Peyer's patch (tissue), 4 donors: ENCODE data around the gene KRTDAP. TPM values are rescaled to one million over a fixed set of nuclear protein-coding genes. Genes with fewer than 3 reads are reported as not detected.

ENCODE experiments used
- DNase-seq, 3 donors: peaks; one replicate each; pipeline ENCODE4 v3.0.0-alpha.2; 2017 to 2019
- H3K27ac ChIP-seq, 4 donors: fragments of 200-600 bp; sonication (generic); one replicate each; pipeline ENCODE4 v1.5.1; 2016 to 2019
- H3K27me3 ChIP-seq, 2 donors: fragments of 200-600 bp; sonication (generic); one replicate each; pipeline ENCODE4 v1.5.1; 2019
- H3K36me3 ChIP-seq, 3 donors: fragments of 200-600 bp; sonication (generic); one replicate each; pipeline ENCODE4 v1.5.1; 2016 to 2019
- H3K4me1 ChIP-seq, 4 donors: fragments of 200-600 bp; sonication (generic); one replicate each; pipeline ENCODE4 v1.5.1; 2016 to 2019
- H3K4me3 ChIP-seq, 4 donors: fragments of 200-600 bp; sonication (generic); 1 replicate in 3 of 4; 2 replicates in 1 of 4; pipeline ENCODE4 v1.5.1; 2016 to 2019; ENCODE audit warnings: mild to moderate bottlenecking in 1 of 4
- H3K9me3 ChIP-seq, 4 donors: fragments of 200-600 bp; sonication (generic); one replicate each; pipeline ENCODE4 v1.5.1; 2016 to 2019; ENCODE audit warnings: mild to moderate bottlenecking in 1 of 4
- CTCF ChIP-seq, 6 experiments: fragments of 450-650 bp in 4 of 6; fragments of 200-600 bp in 2 of 6; sonication (generic) in 1 of 6; IDR thresholded peaks; one replicate each; pipeline ENCODE4 v1.5.1; 2017 to 2019; ENCODE audit warnings: antibody characterized with exemption in 6 of 6, mild to moderate bottlenecking in 3 of 6, moderate library complexity in 1 of 6
- POLR2A ChIP-seq, 2 donors: fragments of 450-650 bp; IDR thresholded peaks; one replicate each; pipeline ENCODE4 v1.5.1; 2017; ENCODE audit warnings: antibody characterized with exemption in 2 of 2, mild to moderate bottlenecking in 2 of 2, moderate library complexity in 2 of 2
- total RNA-seq, 4 donors: library from RNA; depleted of rRNA; stranded (reverse); fragments of >200 nt; gene quantifications; one replicate each; pipeline ENCODE4 v1.1.0, GENCODE V29; 2016

Gene KRTDAP
- total RNA-seq, 4 donors from 2014 or later: not detected

- DNase-seq: no peak
- Histone ChIP-seq H3K27ac (no peak within 1 kb of the TSS), H3K36me3 (no peaks in the 10 kb centered on the region), H3K9me3 (no peaks in the 10 kb centered on the region), H3K27me3 (peaks cover 0 to 5% of the 10 kb centered on the region in 2 donors), H3K4me3 (no peak within 1 kb of the TSS), H3K4me1 (no peaks in the 10 kb centered on the region)
- no peak for TF ChIP-seq POLR2A (IDR thresholded peaks at IDR 0.05)
- TF ChIP-seq CTCF (IDR thresholded peaks at IDR 0.05): no peak
Observed at GRCh38 chr19:35533201-35533821, 43.0 kb upstream of the KRTDAP start, which contains the start of gene GAPDHS. Gene GAPDHS (plus strand): TSS chr19:35533456. CDS start chr19:35533528, 72 bp downstream.

DNA sequence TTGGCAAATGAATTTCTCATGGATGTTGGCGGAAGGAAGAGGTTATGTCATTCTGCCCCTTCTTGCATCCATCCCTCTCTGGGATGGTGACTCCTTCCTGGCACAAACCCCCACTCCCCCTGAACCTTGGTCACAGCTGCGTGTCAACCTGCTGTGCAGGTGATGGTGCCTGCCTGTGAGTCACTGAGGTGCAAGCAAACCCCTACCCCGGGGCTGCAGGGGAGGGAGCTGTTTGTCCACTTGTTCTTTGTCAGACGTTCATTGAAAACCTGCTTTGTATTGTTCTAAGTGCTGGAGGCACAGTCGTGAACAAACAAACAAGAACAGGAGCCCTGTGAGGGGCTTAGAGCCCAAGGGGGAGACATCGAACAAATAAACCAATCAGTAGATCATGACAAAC lies 41.0 kb upstream of the KRTDAP start:
- no peak overlapping the region for H3K27ac ChIP-seq
- peaks cover 0 to 5% of the 10 kb centered on the region in 2 donors for H3K27me3 ChIP-seq
- no peaks in the 10 kb centered on the region for H3K36me3 ChIP-seq
- no peak overlapping the region for H3K4me3 ChIP-seq
- no peaks in the 10 kb centered on the region for H3K9me3 ChIP-seq
- no peak for DNase-seq
- H3K4me1 ChIP-seq: no peaks in the 10 kb centered on the region
- TF ChIP-seq CTCF (IDR thresholded peaks at IDR 0.05) (no peak), POLR2A (IDR thresholded peaks at IDR 0.05) (no peak)

DNA sequence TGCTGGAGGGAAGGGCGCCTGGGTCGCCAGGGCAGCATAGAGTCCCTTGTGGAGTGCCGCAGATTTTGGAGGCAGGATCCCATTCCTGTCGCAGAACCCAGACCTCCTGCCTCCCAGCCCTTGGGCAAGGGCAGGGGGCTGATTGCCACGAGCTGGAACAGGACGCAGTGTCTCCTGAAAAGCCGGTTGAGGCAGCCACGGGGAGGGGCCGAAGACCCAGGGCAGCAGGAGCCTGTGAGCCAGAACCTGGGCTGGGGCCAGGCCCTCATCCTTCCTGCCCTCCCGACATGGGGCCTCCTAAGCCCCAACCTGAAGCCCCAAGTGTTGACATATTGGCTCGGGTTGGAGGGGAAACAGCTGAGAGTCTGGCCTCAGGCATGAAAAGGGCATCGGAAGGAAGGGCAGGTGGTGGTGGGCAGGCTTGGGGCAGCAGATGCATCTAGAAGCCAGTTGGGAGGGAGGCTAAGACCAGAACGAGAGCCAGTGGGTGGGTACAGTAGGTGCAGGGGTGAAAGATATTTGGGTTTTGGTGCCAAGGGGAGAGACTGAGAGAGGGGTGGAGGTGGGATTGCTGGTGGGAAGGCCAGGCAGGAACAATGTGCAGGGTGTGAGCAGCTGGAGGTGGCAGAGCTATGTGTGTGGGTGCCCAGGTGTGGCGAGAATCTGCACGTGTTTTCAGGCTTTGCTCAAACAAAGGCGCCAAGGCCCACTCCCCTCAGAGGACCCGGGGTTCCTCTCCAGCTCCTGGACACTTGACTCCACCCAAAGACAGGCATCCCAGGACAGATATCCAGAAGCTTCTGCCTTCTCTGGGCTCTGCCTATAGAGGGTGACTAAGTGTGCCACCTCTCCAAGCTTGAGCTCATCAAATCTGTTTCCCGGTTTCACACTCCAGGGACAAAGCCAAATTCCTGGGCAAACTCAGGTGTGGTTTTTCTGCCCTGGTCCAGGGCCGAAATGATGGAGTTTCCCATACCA lies 39.3 kb upstream of the KRTDAP start:
- Histone ChIP-seq H3K27ac (no peak overlapping the region), H3K4me3 (no peak overlapping the region), H3K9me3 (no peaks in the 10 kb centered on the region), H3K27me3 (peaks cover 0 to 5% of the 10 kb centered on the region in 2 donors), H3K4me1 (no peaks in the 10 kb centered on the region), H3K36me3 (no peaks in the 10 kb centered on the region)
- DNase-seq: no peak
- no peak for TF ChIP-seq POLR2A (IDR thresholded peaks at IDR 0.05)
- no peak for TF ChIP-seq CTCF (IDR thresholded peaks at IDR 0.05)

DNA sequence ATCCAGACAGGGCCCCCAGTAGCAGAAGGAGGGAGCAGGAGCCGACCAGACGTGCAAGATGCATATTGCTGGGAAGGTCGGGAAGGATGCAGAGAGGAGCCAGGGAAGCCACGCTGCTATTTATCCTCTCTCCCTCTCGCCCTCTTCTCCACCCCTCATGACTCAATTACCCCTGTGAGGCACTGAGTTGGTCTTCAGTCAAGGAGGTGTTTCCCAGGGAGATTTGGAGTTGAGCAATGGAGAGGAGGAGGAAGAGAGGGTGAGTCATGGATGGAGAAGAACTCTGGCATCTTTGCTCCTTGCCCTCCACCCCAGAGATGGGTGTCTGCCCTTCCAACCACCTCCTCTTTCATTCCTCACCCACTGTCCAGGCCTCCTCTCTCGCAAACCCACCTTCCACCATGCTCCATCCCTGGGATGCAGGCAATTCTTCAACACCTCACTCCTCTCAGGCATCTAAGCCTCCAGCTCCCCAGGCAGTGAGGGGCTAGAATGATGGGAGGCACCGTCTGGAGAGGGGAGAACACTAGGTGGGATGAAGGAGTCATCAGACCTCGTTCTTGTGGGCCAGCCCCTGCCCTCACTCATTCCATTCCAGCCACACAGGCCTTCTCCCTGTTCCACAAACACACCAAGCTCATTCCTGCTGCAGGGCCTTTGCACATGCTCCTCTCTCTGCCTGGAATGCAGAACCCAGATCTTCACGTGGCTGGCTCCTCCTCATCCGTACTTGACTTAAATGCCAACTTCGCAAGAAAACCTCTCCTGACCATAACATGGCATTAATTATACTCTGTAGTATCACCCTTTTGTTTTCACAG lies 38.2 kb upstream of the KRTDAP start, which contains the start of gene SBSN:
SBSN (minus strand) TSS at position 94 of the 821 bp plus-strand sequence; CDS start at position 64, 30 bp downstream.
- Histone ChIP-seq H3K4me3 (no peak within 1 kb of the TSS), H3K4me1 (no peaks in the 10 kb centered on the region), H3K36me3 (no peaks in the 10 kb centered on the region), H3K27me3 (peaks cover 0 to 2% of the 10 kb centered on the region in 2 donors), H3K9me3 (no peaks in the 10 kb centered on the region), H3K27ac (no peak within 1 kb of the TSS)
- TF ChIP-seq POLR2A (IDR thresholded peaks at IDR 0.05) (no peak), CTCF (IDR thresholded peaks at IDR 0.05) (no peak)
- no peak for DNase-seq

DNA sequence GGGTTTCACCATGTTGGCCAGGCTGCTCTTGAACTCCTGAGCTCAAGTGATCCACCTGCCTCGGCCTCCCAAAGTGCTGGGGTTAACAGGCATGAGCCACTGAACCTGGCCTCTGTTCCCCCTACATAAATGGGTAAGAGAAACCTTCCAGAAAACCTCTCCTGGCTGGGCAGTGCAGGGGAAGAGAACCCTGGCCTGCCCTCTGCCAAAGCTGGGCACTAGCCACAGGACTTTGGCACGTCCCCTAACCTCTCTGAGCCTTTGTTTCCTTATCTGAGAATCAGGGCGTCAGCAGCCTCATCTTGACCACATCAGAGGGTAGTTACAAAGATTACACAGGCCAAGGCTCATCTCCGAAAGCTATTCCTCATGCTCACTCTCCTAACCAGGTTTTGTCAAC lies 35.6 kb upstream of the KRTDAP start:
- no peak for DNase-seq
- no peaks in the 10 kb centered on the region for H3K36me3 ChIP-seq
- H3K4me1 ChIP-seq: no peaks in the 10 kb centered on the region
- no peaks in the 10 kb centered on the region for H3K9me3 ChIP-seq
- TF ChIP-seq CTCF (IDR thresholded peaks at IDR 0.05) (no peak), POLR2A (IDR thresholded peaks at IDR 0.05) (no peak)
- no peaks in the 10 kb centered on the region for H3K27me3 ChIP-seq
- no peak overlapping the region for H3K4me3 ChIP-seq
- no peak overlapping the region for H3K27ac ChIP-seq
